Effector CD4-positive, alpha-beta T cell (primary cell): Measurements from ENCODE around the gene CAV1.
"Not testable (repeated sequence)": the region's sequence is repeated elsewhere in the genome, so short reads cannot be mapped to it uniquely, and the experiment has no call there.

ENCODE experiments used
- DNase-seq: peaks from one replicate; pipeline ENCODE4 v3.0.0-alpha.2; 2020

The CAV1 gene

GRCh38 chr7:116583653-116584052 is 58.8 kb downstream of the CAV1 start:
- DNase-seq, result no peak

DNA sequence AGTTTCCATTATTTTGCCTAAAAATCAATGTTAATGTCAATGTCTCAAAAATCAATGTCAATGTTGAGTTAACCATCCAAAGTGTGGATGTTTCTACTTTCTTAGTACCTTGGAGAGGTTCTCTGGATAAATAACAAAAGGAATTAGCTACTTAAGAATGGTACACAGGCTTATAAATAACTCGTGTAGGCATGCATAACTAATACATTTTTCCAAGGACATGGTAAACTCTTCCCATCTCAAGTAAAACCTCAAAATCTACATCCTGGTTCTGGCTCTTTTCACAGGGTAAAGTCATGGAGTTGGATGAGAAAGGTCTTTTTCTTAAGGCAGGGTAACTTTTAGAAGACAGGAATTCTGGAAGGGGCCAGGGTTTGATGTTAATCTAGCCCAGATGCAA is 59.9 kb downstream of the CAV1 start:
- no peak for DNase-seq

DNA sequence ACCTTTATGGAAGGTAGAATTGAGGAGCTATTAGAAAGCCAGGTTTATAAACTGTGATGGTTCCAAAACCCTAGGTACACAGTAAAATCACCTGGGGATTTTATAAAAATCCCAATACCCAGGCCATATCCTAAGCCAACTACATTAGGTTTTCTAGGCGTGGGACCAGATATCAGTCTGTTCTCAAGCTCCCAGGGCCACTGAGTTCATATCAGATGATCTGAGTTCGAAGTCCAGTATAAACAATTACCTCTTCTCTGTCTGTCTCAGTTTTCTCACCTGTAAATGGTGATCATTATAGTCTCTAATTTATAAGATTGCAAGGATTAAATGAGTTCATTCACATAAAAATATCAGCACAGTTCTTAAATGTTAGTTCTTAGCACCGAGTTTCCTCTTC is 60.6 kb downstream of the CAV1 start:
- no peak for DNase-seq

GRCh38 chr7:116585967-116586366 is 61.1 kb downstream of the CAV1 start:
- no peak for DNase-seq

DNA sequence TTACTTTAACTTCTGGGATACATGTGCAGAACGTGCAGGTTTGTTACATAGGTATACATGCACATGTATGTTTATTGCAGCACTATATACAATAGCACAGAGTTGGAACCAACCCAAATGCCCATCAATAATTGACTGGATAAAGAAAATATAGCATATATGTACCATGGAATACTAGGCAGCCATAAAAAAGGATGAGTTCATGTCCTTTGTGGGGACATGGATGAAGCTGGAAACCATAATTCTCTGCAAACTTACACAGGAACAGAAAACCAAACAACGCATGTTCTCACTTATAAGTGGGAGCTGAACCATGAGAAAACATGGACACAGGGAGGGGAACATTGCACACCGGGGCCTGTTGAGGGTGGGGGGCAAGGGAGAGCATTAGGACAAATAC is 62.4 kb downstream of the CAV1 start:
- not testable (repeated sequence) for DNase-seq

- DNase-seq, result no peak
Observed at GRCh38 chr7:116588225-116588624, 63.4 kb downstream of the CAV1 start.

DNA sequence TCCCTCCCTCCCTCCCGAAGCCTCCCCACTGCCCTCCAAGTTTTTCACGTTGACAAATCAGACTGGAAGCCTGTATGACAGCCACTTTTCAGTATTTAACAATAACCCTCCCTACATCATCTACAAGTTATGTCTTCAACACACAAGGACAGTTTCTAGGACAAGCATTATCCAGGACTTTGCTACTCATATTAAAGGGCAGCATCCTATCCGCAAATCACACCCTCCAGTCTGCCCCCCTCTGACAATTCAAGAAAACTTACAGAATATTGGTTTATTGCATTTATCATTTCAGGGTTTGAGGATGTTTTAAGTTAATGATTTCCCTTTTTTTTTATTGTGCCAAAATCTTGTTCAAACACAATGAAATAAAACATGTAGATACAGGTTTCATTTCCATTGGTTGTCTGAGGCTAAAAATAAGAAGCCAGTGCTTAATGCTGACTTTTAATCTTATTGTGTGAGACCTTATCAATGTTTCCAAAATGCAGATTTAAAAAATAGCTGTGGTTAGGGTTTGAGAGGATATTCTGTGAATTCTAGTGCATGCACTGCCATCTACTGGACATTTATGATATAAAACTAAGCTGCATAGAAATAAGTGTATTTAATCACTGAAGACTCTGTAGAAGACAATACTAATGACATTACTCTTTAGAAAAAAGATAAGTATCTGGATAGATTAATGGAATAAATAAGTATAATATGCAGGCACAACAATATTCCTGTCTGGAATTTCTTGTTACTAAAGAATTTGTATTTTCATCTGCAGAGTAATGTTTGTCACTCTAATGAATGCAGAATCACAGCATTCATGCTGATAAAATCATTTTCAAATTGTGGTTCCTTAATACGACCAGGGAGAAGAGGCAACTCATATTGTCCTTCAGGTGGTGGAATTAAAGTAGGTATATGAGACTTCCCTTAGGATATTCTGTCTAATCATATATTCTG is 64.1 kb downstream of the CAV1 start:
- no peak for DNase-seq

DNA sequence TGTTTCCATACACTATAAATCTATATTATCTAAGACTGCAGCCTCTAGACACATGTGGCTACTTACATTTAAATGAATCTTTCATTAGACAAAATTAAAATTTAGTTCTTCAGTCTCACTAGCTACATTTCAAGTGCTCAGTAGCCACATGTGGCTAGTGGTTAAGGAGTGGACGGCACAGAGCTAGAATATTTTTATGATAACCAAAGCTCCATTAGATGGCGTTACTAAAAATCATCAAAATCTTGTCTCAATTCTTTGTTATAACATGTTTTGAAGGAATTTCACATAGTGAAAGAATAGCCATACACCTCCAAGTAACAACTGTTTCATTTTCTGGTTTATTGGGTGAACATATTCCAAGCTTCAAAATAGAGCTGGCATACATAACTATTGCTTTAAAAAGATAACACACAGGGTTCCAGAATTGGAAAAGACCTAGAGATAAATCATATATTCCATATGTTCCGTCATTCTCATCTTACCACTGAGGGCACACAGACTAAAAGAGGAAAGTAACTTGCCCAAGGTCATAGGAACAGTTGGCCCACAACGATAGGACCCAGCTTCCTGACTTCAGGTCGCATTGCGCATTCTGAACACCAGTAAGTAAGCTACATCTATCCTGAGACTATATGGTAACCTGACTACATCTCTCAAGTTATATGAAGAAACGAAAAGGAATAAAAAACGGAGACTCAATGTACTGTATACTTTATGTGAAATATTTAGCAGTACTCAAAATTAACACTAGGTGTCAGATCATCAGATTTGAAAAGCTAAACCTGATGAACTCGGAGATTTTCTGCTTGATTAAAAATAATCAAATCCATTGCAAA is 66.6 kb downstream of the CAV1 start:
- DNase-seq, result no peak

GRCh38 chr7:116592041-116592355 is 67.2 kb downstream of the CAV1 start:
- no peak for DNase-seq

DNA sequence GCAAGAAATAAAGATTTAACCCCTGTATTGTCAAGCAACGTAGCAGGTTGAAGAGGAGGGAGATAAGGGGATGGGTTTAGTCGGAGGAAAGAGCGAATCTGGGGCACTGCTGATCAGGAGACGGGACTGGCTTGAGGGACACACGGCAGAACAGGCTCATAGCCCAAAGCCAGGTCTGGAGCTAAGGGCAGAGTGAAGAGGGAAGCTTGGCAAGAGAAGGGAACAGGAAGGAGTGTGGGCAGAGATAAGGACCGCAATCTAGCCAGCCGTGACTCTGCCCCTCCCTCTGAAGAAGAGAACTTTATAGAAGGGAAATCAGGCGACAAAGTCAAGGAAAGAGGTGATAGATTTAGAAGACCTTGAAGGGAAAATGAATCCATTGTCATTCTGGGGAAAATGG is 67.6 kb downstream of the CAV1 start:
- DNase-seq, result no peak

- DNase-seq, result no peak
Observed at GRCh38 chr7:116593359-116594075, 68.7 kb downstream of the CAV1 start.

GRCh38 chr7:116595063-116595462 is 70.2 kb downstream of the CAV1 start:
- DNase-seq, result no peak

- no peak for DNase-seq
Observed at GRCh38 chr7:116597384-116597783, 72.5 kb downstream of the CAV1 start.

DNA sequence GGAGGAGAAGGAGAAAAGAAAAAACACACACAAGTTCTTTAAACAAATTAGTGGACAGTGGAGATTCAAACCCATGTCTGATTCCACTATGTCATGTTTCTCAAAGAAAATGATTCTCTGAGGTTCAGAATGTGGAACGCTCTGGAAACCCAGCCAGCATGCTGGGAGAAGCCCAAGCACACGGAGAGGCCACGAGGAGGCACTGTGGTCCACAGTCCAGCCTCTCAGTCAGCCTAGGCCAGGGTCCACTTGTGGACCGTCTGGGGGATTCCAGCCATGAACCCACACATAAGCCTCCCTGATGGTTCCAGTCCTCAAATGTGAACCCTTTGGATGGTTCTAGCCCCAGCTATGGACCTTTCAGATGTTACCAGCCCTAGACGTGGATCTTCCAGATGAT is 73.4 kb downstream of the CAV1 start:
- DNase-seq, result no peak

DNA sequence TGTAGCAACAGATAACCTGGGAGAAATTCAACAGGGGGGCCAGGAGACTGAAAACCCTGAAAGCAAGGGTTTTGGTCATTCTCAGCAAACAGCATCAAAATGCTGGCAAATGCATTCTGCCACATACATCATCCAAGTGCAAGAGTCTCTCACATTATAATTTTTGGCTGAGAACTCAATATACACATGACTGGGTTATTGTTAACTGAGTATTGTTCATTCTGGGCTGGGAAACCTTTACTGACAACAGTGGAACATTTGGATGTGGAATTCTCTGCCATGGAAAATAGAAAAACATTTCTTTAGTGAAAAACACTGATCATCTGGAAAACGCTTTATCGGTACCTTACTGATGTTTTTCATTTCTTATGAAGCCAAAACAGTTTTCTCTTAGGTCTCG is 74.0 kb downstream of the CAV1 start:
- DNase-seq, result no peak

DNA sequence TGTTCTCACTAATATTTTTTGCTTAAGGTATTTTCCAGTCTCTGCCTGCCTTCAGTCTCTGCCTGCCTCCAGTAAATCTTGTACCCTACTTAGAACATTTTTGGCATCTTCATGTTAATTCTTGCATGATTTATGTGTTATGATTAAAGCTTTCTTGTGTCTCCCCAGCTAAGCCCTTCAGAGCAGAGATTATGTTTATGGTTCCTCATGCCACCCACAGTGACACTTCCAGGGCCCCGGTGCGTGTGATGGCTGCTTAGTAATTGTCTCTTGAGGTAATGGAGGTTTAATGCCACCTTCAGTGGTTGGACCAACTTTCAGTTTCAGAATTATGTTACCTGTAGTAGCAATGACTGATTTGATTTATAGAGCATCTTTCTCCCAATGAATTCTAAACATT is 76.6 kb downstream of the CAV1 start:
- no peak for DNase-seq

DNA sequence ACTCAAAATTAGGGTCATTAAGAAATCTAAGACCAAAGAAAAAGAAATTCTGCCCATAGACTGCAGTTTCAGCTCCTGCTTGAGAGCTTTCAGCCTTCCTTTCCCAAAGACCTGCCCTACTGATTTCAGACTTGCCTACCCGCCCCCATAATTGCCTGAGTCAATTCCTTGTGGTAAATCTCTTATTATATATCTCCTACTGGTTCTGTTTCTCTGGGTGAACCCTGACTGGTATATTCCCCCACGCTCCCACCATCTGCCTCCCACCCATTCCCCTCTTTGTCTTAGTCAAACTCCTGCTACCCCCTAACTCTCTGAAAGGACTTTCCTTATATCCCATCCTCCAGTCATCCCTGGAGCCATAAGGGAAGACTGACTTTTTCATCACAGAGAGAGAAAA is 82.5 kb downstream of the CAV1 start:
- no peak for DNase-seq

- DNase-seq, result no peak
Observed at GRCh38 chr7:116610210-116610609, 85.4 kb downstream of the CAV1 start.

- DNase-seq, result no peak
Observed at GRCh38 chr7:116610721-116611120, 85.9 kb downstream of the CAV1 start.
